Gastrocnemius medialis (tissue), 4 donors: Measurements from ENCODE around the gene PLXNA2. TPM values are rescaled to one million over a fixed set of nuclear protein-coding genes. Genes with fewer than 3 reads are reported as not detected.

Experiments used
- ATAC-seq, 2 donors: fragments of 150-250 bp; one replicate each; pipeline ENCODE4 v1.9.1; 2016
- DNase-seq, 2 donors: peaks; one replicate each; pipeline ENCODE4 v3.0.0-alpha.2; 2019
- H3K27ac ChIP-seq, 4 donors: fragments of 200-600 bp; sonication (generic); 1 replicate in 1 of 4; 2 replicates in 3 of 4; pipeline ENCODE4 v1.5.1; 2016 to 2018; ENCODE audit warnings: mild to moderate bottlenecking in 2 of 4, moderate library complexity in 1 of 4
- H3K27me3 ChIP-seq, 3 donors: fragments of 200-600 bp; sonication (generic) in 2 of 3; 1 replicate in 1 of 3; 2 replicates in 2 of 3; pipeline versions ENCODE4 v1.5.1 to v1.6.0; 2016 to 2019; ENCODE audit warnings: mild to moderate bottlenecking in 1 of 3, moderate library complexity in 1 of 3
- H3K36me3 ChIP-seq, 2 donors: fragments of 200-600 bp; sonication (generic) in 1 of 2; one replicate each; pipeline ENCODE4 v1.5.1; 2017 to 2018
- H3K4me1 ChIP-seq, 2 donors: fragments of 200-600 bp; sonication (generic) in 1 of 2; one replicate each; pipeline ENCODE4 v1.5.1; 2016 to 2017; ENCODE audit warnings: mild to moderate bottlenecking in 2 of 2
- H3K4me3 ChIP-seq, 4 donors: fragments of 200-600 bp; sonication (generic) in 3 of 4; 1 replicate in 1 of 4; 2 replicates in 3 of 4; pipeline ENCODE4 v1.5.1; 2016 to 2019; ENCODE audit warnings: mild to moderate bottlenecking in 2 of 4
- H3K9me3 ChIP-seq, 3 donors: fragments of 200-600 bp; sonication (generic) in 2 of 3; 1 replicate in 1 of 3; 2 replicates in 2 of 3; pipeline ENCODE4 v1.5.1; 2016 to 2019
- POLR2A ChIP-seq, 2 donors: fragments of 450-650 bp; IDR thresholded peaks; one replicate each; pipeline ENCODE4 v1.6.1; 2017; ENCODE audit warnings: antibody characterized with exemption in 2 of 2, mild to moderate bottlenecking in 2 of 2, moderate library complexity in 2 of 2
- in situ Hi-C, 4 donors: fragments of 200-750 bp; cut with MboI; loops; one replicate each; pipeline versions ENCODE4 v1.15.0 to v1.8.0; 2017; ENCODE audit warnings: low sequenced_read_pairs in 4 of 4
- intact Hi-C: fragments of 100-400 bp; cut with DNase I; formaldehyde crosslinking; loops from one replicate; pipeline ENCODE4 v1.15.1; 2023; ENCODE audit warnings: low total_unique reads
- total RNA-seq, 4 donors: library from RNA; depleted of rRNA; stranded (reverse); fragments of >200 nt; gene quantifications; one replicate each; pipeline versions ENCODE4 v1.1.0 to v1.2.3, GENCODE V29; 2016
- TF ChIP-seq, protein P1 (sequence below), 5 experiments: fragments of 450-650 bp in 3 of 5; fragments of 200-600 bp in 2 of 5; sonication (generic) in 2 of 5; IDR thresholded peaks in 4 of 5; conservative IDR thresholded peaks in 1 of 5; 1 replicate in 4 of 5; 2 replicates in 1 of 5; pipeline ENCODE4 v1.5.1; 2016 to 2019; ENCODE audit warnings: antibody characterized with exemption in 5 of 5, mild to moderate bottlenecking in 3 of 5, moderate library complexity in 3 of 5

The PLXNA2 gene
- total RNA-seq, 4 donors from 2014 or later, result 12.4 to 20.0 (median 16.2) TPM

DNA sequence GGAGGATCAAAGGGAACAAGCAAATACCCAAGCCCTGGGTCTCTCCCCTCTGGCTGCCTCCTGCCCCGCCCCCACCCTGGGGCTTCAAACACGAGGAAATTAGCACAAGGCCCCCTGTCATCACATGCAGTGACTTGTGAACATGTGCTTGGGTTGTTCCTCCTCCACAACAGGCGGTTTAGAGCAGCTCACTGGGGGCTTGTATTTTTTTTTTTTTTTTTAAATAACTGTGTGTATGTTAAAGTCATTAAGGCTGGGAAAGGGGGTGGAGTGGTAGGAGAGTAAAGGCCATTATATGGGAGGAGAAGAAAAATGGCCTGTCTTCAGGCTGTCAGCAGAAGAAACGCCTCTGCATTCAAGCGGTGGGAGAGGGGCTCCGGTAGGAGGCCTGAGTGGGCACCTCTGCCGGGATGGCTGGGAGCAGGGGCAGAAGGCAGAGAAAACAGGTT is 64.2 kb downstream of the PLXNA2 start:
- no peaks in the 10 kb centered on the region for H3K27me3 ChIP-seq
- no peak overlapping the region for H3K4me3 ChIP-seq
- intact Hi-C loops (no loop called here), in situ Hi-C loops (no loop called here)
- ATAC-seq, result no peak
- H3K4me1 ChIP-seq, result peaks cover 51 to 69% of the 10 kb centered on the region in 2 donors
- no peak for DNase-seq
- H3K27ac ChIP-seq, result peak overlapping the region in 1 of 4 donors; percentile 31
- no peaks in the 10 kb centered on the region for H3K9me3 ChIP-seq
- H3K36me3 ChIP-seq, result no peaks in the 10 kb centered on the region
- TF ChIP-seq POLR2A (IDR thresholded peaks at IDR 0.05), result no peak
- TF ChIP-seq, protein P1, sequence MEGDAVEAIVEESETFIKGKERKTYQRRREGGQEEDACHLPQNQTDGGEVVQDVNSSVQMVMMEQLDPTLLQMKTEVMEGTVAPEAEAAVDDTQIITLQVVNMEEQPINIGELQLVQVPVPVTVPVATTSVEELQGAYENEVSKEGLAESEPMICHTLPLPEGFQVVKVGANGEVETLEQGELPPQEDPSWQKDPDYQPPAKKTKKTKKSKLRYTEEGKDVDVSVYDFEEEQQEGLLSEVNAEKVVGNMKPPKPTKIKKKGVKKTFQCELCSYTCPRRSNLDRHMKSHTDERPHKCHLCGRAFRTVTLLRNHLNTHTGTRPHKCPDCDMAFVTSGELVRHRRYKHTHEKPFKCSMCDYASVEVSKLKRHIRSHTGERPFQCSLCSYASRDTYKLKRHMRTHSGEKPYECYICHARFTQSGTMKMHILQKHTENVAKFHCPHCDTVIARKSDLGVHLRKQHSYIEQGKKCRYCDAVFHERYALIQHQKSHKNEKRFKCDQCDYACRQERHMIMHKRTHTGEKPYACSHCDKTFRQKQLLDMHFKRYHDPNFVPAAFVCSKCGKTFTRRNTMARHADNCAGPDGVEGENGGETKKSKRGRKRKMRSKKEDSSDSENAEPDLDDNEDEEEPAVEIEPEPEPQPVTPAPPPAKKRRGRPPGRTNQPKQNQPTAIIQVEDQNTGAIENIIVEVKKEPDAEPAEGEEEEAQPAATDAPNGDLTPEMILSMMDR (IDR thresholded peaks at IDR 0.05 in 4 of 5, conservative IDR thresholded peaks at IDR 0.05 in 1 of 5), result no peak

DNA sequence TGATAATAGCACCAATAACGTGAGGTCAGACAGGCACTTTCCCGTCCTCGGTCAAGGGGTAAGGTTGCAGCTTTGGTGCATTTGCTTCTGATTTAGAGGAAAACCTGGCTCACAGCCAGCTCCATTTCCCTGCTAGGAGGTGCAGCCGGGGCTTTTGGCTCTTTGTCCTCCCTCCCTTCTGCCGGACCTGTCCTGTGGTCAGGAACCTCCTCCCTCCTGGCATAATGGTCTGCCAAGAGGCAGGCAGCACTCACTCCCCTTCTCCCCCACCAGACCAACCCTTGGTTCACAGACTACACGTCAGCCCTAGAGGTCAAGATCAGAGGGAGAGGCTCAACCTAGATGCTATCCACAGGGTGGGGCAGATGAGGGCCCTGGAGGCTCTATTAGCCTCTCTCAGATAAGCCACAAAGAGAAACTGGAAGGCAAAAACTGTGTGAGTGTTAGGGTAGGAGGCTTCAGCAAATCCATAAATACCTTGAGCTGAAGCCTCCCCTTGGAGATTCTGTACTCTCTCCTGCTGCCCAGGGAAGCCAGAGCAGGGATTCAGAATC is 64.8 kb downstream of the PLXNA2 start:
- H3K27me3 ChIP-seq, result no peaks in the 10 kb centered on the region
- H3K27ac ChIP-seq, result no peak overlapping the region
- H3K4me1 ChIP-seq, result peaks cover 50 to 67% of the 10 kb centered on the region in 2 donors
- intact Hi-C loops, result no loop called here
- in situ Hi-C loops, result no loop called here
- no peak overlapping the region for H3K4me3 ChIP-seq
- TF ChIP-seq, protein P1 (IDR thresholded peaks at IDR 0.05 in 4 of 5, conservative IDR thresholded peaks at IDR 0.05 in 1 of 5), result no peak
- no peak for TF ChIP-seq POLR2A (IDR thresholded peaks at IDR 0.05)
- H3K9me3 ChIP-seq, result no peaks in the 10 kb centered on the region
- no peak for ATAC-seq
- no peak for DNase-seq
- H3K36me3 ChIP-seq, result no peaks in the 10 kb centered on the region

DNA sequence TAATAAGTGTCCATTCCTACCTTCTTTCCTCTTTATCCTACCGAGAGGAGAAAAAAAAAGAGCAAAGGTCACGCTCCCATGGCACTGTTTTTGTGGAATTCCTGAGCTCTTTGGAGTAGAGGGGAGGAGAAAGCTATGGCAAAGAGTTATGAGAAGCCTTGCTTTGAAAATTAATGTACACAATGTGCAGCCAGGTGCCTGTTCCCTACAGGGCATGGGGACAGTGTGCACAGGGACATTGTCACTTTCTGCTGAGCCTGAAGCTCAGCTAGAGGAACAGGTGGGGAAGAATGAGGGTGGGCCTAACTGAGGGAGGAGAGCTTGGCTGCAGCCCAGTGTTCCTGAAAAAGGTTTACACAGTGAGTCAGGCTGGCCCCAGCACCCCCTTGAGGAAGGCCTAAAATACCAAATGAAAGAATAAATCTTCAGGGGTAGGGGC is 66.1 kb downstream of the PLXNA2 start:
- Histone ChIP-seq H3K36me3 (no peaks in the 10 kb centered on the region), H3K4me1 (peaks cover 44 to 63% of the 10 kb centered on the region in 2 donors), H3K9me3 (no peaks in the 10 kb centered on the region), H3K27me3 (no peaks in the 10 kb centered on the region), H3K27ac (no peak overlapping the region), H3K4me3 (no peak overlapping the region)
- in situ Hi-C loops, result no loop called here
- TF ChIP-seq, protein P1 (IDR thresholded peaks at IDR 0.05 in 4 of 5, conservative IDR thresholded peaks at IDR 0.05 in 1 of 5), result no peak
- no peak for TF ChIP-seq POLR2A (IDR thresholded peaks at IDR 0.05)
- DNase-seq, result no peak
- ATAC-seq, result peak in 1 of 2 donors; percentile 29
- intact Hi-C loops, result no loop called here

DNA sequence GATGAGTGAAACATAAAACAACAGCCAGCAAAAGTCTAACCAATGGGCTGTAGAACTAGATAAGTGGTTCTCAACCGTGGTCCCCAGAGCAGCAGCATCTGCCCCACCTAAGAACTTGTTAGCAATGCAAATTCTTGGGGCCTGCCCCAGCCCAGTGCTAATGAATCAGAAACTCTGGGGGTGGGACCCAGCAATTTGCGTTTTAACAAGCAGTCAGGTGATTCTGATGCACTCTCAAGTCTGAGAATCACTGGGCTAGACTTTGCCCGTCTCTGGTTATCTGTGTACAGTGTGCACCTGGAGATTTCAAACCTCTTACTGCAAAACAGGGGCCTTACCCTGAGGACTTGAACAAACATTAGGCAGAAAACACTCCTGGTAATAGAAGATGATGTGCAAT is 66.5 kb downstream of the PLXNA2 start:
- no peak overlapping the region for H3K4me3 ChIP-seq
- no peaks in the 10 kb centered on the region for H3K27me3 ChIP-seq
- H3K27ac ChIP-seq, result no peak overlapping the region
- TF ChIP-seq, protein P1 (IDR thresholded peaks at IDR 0.05 in 4 of 5, conservative IDR thresholded peaks at IDR 0.05 in 1 of 5), result no peak
- no peak for TF ChIP-seq POLR2A (IDR thresholded peaks at IDR 0.05)
- intact Hi-C loops, result no loop called here
- no peak for ATAC-seq
- in situ Hi-C loops, result no loop called here
- H3K36me3 ChIP-seq, result no peaks in the 10 kb centered on the region
- H3K9me3 ChIP-seq, result no peaks in the 10 kb centered on the region
- peaks cover 48 to 65% of the 10 kb centered on the region in 2 donors for H3K4me1 ChIP-seq
- no peak for DNase-seq

DNA sequence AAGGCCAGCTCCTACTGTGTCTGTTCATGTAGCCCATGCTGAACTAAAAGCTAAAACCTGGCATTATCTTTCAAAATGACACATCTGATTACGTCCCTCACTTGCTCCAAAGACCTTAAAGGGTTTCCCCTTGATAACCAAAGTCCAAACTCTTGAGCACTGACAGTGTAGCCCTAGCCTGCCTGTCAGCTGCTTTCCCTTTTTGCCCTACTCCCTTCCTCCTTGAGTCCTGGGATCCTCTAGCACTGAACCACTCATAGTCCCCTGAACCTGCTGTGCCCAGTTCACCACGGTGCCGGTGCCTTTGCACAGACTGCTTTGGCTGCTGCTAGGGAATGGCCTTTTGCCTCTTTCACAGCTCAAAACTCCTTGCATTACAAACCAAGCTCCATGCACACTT is 67.5 kb downstream of the PLXNA2 start:
- intact Hi-C loops (no loop called here), in situ Hi-C loops (no loop called here)
- Histone ChIP-seq H3K36me3 (no peaks in the 10 kb centered on the region), H3K4me3 (no peak overlapping the region), H3K9me3 (no peaks in the 10 kb centered on the region), H3K27ac (no peak overlapping the region), H3K27me3 (no peaks in the 10 kb centered on the region), H3K4me1 (peaks cover 54 to 64% of the 10 kb centered on the region in 2 donors)
- ATAC-seq (no peak), DNase-seq (no peak)
- TF ChIP-seq, protein P1 (IDR thresholded peaks at IDR 0.05 in 4 of 5, conservative IDR thresholded peaks at IDR 0.05 in 1 of 5), result no peak
- TF ChIP-seq POLR2A (IDR thresholded peaks at IDR 0.05), result no peak
